HG02870 (cell line): ENCODE measurements around the gene CYBA.

ENCODE experiments used
- ATAC-seq: cut with Tn5 transposase; IDR thresholded peaks from one replicate; pipeline ENCODE4 v1.9.1; 2021; ENCODE audit warnings: mild to moderate bottlenecking, moderate library complexity; ENCODE audit not compliant: unreplicated experiment

The CYBA gene

DNA sequence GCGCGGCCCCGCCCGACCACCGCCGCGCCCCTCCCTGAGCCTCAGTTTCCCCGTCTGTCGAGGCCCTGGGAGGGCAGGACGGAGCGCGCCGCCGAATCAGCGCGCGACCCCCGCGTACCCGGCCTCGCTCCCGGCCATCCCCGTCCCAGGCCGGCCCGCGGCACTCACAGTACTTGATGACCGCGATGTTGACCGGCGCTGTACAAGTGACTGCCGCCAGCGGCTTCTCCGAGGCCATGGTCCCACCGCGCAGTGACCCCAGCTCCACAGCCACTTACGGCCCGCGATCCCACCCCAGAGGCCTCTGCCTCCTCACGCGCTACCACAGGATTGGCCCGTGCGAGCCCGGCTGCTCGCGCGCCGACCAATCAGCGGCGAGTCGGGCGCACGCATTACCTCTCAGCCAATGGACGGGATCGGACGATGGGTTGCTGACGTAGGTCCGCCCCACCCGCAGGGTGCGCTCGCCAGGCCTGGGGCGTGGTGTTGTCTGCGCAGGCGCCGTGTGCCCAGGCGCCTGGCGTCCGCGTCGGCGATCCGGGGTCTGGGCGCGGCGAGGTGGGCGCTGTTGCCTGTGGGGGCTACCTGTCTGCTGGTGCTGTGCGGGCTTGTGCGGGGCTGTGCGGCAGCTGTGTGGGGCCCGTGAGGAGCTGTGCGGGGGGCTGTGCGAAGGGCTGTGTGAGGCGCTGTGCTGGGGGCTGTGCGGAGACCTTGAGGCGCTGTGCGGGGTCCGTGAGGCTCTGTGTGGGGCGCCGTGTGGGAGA, 12.2 kb upstream of the CYBA start, which contains the start of gene MVD:
TSS of gene MVD (minus strand) at position 249 of the 764 bp plus-strand sequence. CDS start at position 238, 11 bp downstream.
- ATAC-seq: peak; percentile 91

DNA sequence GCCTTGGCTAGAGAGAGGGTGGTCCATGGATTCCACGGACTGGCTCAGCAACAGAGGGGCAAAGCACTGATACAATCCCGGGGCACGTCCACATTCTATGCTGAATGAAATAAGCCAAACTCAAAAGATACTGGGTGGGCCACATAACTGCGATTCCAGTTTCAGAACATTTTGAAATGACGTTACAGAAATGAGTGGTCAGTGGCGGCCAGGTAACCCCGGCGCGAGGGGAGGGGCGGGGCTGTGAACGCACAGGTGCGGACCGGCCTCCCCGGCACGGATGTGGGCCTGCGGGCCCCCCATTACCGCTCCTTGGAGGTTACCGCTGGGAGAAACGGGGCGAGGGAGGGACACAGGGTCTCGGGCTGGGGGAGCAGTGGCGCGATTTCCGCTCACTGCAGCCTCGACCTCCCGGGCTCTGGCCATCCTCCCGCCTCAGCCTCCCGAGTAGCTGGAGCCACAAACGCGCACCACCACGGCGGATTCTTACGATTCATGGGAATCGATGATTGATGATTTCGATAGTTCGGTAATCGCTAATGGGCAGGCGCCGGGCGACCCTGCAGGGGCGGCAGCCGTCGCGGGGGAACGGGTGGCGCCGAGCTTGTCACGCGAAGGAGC, 11.5 kb upstream of the CYBA start:
- no peak for ATAC-seq

DNA sequence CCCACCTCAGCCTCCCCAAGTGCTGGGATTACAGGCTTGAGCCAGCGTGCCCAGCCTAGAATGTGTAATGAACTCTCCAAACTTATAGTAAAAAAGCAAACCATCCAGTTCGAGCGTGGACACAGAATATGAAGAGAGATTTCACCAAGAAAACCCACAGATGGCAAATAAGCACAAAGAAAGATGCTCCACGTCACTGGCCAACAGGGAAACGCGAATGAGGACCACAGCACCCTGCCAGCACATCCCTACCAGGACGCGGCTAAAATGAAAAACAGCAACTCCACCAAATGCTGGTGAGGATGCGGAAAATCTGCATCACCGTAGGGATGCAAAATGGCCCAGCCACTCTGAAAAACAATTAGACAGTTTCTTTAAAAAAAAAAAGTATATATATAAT, 10.6 kb upstream of the CYBA start:
- ATAC-seq: no peak

DNA sequence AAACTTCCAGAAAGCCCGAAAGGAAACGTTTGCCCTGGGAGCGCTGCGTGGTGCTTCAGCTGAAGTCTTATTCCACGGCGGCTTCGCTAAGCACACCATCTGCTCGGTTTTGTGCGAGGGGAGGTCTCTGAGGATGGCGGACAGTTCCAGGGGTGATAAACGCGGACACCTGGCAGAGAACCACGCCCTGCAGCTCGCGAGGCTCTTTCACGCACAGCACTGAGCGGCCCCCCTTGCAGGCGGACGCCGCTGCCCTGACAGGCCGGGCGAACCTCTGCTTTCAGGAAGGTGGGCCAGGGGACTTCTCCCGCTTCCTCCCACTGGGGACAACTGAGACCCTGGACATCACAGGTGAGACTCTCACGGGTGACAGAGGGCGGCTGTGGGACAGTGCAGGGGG, 8.3 kb upstream of the CYBA start:
- ATAC-seq: no peak

DNA sequence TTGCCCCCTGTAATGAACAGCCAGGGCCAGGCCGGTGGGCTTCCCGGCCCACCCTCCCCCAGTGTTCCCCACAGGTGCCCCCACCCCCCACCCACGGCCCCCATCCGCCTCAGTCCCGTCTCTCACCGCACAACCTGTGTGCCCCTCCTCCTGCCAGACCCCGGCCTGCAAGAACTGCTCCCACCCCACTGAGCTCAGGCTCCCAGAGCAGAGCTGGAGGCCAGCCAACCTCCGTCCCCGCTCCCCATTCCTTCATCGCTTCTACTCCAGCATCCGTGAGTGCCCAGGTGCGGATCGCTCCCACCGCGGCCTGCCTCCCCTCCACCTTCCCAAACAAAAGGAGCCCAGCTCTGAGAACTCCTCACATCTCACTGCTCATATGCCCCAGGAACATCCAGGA, 7.9 kb upstream of the CYBA start:
- no peak for ATAC-seq

DNA sequence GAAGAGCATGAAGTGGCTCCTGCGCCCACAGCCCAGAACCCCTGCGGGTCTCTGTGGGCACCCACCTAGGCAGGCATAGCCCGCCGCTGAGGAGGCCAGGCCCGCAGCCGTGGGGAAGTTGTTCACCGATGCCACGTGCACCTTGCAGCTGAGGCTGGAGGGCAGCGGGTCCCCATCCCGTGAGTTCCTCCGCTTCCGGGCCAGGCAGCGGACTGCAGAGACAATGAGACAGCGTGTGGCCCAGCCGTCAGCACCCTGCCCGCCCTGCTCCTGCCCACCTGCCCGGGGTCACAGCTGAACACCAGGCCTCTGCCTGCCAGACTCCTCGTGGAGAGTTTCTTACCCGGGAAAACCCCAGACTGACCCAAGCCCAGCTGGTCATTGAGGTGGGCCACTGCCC, 6.5 kb upstream of the CYBA start:
- no peak for ATAC-seq

DNA sequence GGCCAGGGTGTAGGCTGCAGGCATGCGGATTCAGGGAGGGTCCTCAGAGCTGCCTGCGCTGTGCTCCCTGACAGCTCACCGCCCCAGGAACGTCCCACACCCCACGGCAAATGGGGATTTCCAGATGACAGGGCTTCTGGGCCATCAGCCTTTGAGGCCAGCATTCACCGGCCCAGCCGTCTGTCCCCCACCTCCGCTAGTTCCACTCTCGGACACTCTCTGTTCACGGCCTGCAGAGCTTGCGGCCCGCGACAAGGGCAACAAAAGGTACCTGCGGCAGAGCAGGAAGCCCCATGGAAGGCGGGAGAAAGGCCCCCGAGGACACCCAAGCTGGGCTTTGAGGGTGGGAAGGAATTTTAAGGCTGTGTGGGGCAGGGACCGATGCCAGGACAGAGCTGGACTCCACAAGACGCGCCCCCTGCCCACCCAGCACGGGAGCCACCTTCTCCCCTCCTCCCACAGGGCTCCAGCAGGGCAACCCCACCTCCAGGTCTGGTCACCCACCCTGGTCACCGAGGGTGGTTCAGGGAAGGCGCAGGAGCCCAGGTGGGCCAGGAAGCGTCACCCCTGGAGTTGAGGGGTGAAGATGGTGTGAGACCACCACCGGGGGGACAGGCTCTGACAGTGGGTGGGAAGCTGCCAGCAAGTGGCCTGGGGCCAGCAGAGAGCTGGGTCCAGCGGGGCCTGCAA, 5.6 kb upstream of the CYBA start:
- ATAC-seq: no peak

DNA sequence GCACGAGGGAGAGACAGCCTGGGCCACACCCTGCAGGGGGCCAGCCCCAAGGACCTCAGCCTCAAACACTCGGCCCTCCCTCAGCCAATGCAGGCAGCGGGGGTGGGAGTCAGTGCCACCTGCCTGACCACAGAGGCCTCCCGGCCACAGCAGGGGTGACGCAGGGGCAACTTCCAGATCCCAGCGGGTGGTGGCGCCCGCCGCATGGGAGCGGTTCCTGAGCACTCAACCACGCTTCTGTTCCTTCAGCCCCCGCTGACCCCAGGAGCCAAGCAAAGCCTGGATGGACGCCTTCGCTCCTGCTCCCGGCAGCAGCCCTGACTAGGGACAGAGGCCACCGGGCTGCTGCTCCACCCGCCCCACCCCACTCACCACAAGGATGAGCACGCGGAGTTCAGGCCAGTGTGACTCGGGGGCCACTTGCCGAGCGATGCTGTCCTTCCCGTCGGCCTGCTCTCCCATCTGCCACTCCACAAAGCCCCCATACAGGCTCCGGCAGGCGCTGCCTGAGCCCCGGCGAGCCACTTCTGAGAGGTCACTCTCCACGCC, 5.0 kb upstream of the CYBA start:
- ATAC-seq: no peak

DNA sequence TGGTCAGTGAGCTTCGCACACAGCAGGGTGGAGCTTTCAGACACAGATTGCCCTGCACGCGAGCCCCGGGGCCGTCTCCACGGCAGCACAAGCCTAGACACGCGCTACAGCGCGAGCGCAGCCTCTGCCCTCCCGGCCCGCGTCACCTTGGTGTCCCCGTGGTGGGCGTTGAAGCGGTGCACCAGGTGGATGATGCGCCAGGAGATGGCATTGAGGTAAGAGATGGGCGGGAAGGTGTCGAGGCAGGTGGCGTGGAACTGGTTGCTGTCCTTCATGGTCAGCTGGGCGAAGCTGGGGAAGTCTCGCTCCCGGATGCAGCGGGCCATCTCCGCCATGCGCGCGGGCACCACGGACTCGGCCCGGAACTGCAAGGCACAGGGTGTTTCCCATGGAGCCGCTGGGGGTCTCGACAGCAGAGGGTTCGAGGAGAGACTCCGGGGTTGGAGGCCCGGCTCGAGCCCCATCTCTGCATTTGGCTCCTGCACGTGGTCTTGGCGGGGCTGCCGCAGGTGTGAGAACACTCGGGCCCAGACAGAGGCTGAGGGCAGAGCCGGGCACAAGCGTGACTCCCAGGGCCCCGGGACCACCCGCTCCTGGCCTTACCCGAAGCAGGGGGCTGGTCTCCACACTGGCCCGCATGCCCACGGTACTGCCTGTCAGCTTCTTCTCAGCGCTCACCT, 4.3 kb upstream of the CYBA start:
- no peak for ATAC-seq

DNA sequence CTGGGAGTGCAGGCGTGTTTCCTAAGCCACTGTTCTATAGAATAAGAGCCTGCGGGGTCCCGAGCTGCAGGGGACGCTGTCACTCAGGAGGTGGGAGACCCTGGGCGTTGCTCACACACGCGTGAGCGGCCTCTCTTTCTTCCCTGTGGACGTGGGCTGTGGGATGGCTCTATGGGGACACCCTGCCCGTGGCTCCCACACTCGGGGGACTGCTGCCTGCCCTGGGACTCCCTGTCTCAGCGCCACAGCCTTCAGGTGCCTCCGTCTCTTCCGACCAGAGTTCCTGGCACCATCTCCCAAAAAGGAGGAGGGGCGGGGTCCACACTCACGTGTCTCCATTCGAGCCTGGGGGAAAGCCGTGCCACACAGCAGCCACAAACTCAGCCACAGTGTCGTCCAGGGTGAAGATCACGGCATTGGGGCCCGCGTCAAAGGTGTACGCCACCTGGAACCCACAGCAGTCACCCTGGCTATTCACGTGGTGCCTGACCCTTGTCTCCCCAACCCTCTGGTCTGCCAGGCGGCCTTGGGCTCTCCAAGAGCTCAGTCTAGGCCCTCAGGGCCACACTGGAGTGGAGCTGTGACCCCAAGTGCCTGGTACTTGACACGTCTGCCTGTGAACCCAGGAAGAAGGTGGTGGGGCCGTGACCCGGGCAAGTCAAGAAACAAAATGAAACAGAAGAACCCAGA, 3.7 kb upstream of the CYBA start:
- ATAC-seq: no peak

DNA sequence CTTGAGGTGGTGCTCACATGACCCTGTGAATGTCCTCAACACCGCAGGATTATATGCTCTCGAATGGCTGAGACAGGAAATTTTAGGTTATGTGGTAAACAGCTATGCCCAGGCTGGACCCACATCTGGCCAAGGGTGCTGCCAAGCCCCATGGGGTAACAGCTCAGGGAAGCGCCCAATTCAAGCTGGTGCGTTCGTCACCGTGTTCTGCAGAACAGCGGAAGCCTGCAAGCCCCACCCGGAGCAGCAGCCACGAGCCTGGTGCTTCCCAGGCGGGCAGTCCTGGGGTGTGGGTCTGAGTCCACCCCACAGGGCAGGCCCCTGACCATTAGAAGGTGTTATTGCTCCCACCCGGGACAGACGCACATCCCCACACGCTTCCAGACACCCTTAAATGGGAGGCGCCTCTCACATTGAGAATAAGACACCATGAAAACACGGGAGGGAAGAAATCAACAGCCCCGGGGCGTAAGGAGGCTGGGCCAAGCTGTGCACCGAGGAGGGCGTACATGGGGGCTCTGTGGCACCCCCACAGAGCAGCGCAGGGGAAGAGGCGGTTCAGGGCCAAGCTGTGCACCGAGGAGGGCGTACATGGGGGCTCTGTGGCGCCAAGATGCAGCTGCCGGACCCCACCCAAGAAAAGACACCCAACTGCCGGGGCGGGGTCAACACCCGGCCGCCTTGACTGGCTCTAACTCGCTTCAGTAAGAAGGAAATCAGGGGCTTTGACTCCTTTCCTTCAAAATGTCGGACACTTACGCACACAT, 2.9 kb upstream of the CYBA start:
- ATAC-seq: no peak

DNA sequence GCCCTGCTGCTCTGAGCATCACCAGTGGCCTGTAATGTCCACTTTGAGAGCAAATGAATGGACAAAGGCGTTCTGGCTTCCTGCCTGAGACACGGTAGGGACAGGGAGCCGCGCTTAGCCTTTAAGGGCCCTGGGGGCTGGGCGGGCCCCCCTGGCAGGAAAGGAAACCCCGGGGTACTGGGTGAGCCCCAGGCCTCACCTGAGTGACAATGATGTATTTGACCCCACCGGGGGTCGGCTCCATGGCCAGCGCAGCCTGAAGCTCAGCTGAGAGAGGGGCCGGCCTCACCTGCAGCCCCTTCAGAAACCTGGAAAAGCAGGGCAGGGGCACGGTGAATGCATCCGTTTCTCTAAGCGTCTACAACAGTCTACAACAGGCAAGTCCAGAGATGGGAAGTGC, 2.2 kb upstream of the CYBA start:
- no peak for ATAC-seq

DNA sequence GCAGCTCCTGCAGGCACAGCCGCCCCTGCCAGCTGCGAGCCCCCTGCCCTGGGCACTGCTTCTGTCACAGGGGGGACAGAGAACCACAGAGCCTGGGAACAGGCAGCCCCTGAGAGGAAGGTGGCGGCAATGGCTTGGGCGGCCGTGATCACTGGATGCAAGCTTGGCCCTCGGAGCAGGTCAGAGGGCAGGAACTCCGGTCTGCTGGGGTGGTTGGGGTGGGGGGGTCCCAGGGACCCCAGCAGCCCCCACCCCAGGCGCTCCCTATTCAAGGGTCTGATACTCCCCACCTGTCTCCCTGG, 1.9 kb upstream of the CYBA start:
- no peak for ATAC-seq

DNA sequence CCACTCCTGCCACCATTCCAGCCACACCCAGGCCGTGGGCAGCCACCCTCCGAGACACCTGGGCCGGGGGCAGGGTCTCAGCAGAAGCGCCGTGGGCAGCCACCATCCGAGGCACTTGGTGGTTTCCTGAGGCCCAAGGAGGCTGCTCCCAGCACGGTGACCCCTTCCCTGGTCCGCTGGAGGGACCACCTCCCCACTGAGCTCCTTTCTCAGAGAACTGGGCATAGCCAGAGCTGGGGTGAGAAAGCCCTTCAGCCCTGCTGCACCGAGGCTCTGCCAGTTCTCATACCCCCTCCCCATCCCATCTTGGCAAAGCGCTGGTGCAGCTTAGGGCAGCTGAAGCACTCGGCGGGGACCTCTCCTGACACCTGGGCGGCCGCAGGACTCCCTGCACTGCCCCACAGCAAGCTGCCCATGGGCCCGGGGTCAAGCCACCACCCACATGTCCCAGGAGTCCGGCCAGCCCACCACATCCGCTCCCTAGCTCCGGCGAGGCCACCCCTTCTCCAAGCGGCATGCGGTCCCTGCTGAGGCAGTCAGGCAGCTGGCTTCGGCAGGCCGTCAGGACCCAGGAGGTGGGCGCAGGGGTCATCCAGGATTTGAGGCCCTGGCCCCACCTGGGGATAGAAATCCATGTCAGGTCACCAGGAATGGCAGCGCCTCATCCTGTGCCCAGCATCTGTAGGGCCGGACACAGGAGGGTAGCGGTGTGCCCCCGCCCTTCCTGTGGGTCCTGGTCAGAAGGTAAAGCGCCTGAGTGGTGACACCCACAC, 1.3 kb upstream of the CYBA start:
- no peak for ATAC-seq

DNA sequence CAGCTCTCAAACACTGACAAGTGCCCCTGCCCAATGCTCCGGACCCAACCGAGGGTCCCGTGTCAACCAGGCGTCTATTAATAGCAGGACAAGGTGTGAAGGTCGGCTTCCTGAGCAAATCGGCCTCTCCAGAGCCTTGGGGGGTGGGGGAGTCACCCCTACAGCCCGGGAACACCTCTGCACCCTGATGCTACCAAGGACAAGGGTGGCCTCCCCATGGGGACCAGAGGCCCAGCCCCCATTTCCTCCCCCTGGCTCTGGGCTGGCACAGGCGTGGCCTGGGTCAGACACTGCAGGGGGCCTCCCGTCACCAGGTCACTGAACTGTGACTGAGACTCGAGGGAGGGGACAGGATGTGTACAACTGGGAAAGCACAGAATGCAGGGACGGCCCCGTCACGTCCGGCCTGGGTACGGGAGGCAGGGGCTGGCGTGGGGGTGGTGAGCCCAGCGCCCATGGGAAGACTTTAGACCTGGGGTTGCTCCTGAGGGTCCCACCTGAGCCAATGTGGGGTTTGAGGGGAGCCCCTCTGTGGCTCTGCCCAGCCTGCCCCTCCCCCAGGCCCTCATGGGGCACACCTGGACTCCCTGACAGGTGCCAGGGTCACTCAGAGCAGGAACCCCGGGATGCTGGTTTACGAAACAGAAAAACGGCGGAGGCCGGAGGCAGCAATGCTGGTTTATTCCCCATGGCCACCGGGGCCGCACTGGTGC, 579 bp upstream of the CYBA start:
- ATAC-seq: peak; percentile 78

DNA sequence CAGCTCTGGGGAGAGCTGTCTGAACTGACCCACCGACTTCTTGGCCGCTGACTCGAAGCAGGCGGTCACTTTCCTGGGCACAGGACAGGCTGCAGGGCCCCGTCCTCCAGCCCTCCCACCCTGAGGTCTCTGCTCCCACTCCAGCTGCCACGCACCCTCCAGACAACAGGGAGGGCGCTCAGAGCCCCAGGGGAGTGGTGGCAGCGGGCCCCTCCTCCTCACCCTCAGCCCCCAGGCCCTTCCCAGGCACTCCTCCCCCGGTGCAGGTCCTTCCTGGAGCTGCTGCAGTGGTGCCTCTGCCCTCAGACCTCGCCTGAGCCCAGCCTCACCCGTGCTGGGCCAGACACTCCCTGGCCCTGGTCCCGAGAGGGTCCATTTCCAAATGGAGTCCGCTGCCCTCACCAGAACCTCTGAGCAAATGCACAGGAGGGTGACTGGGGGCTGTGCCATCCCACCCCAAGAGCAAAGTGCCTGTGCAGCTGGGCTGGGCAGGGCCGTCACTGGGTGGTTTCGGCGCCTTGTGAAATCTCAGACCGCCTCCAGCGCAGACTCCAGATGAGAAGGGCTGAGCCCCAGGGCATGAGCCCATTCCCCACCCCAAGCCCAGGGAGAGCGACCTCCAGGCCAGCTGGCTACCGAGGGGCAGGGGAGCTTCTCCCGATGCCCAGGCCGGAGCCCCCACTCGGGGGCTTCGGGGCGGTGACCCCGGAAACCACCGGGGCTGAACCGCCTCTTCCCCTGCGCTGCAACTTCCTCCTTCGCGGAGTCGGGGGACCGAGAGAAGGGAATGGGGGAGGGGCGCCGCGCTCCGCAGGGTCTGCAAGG, 717 bp downstream of the CYBA start:
- no peak for ATAC-seq

DNA sequence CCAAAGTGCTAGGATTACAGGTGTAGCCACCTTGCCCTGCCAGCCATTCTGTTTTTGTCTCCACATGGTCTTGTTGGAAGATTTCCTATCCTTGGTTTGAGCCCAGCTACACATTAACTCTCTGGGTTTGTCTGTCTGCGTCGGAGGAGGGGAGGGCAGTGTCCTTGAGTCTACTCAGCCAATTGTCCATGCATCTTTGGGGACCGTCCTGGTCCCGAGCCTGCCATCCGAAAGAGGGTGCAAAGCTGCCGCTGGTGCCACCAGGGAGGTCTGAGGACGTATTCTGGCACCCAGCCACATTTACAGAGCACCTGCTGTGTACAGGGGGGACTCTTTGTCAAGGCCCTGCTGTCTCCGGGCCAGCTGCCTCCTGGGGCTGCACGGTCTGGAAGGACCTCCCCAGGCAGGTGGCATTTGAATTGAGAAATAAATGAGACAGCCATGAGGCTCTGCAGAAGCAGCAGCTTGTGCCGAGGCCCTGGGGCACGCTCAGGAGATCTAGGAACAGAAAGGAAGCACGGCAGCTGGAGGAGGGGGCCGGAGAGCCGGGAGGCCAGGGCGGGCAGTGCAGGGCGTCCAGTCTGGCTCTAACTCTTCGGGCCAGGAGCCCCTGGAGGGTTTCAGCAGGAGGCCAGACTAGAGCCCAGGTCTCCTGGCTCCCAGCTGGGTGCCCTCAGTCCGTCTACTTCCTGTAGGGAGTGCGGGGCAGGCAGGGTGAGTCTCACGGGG, 1.5 kb downstream of the CYBA start:
- ATAC-seq: no peak
